K562 treated with DMSO at 1 percent for 12 hours (cell line): ENCODE measurements around the gene CST8. TPM values are rescaled to one million over a fixed set of nuclear protein-coding genes. Genes with fewer than 3 reads are reported as not detected.

Source experiments
- total RNA-seq: library from RNA; unstranded; fragments of 300-600 nt; gene quantifications from 2 replicates; pipeline ENCODE4 v1.2.3, GENCODE V29; 2022; ENCODE audit not compliant: insufficient read depth

CST8 gene, protein sequence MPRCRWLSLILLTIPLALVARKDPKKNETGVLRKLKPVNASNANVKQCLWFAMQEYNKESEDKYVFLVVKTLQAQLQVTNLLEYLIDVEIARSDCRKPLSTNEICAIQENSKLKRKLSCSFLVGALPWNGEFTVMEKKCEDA
- total RNA-seq: not detected in 2 replicates

DNA sequence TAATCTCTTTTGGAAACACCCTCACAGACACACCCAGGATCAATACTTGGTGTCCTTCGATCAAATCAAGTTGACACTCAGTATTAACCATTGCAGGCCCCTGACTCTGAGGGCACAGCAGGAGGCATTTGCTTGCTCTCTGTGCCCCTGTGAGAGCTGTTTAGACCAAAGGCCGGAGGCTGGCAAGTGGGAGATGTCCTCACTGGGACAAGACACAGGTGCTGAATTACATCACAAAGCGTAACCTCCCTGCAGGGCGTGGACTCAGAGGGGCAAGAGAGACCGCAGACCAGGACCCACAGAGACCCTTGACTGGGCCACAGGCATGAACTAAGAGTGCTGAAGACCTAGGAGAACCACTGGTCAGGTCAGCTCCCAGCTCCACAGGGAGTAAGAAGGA is at the start of gene CST8:
TSS of gene CST8 (plus strand) at position 301 of the 400 bp plus-strand sequence. CDS start 551 bp downstream, outside the sequence.

GRCh38 chr20:23452776-23453175 is 38.1 kb upstream of the CST8 start, which contains the start of gene CST11:
Gene CST11 (minus strand): TSS chr20:23452876. CDS start chr20:23452811, 65 bp downstream.

Other genes with a start within 250 kb of the CST8 start
- 25.4 and 27.8 TPM in 2 replicates for gene NXT1, start 140.3 kb upstream of the CST8 start, total RNA-seq
- gene GZF1, start 128.9 kb upstream of the CST8 start, total RNA-seq: 6.3 and 10.9 TPM in 2 replicates
- 0.75 and 3.5 TPM in 2 replicates for gene NAPB, start 69.6 kb upstream of the CST8 start, total RNA-seq
- not detected in 2 replicates for gene CSTL1, start 51.4 kb upstream of the CST8 start, total RNA-seq
- not detected in 2 replicates for gene CST11, start 38.2 kb upstream of the CST8 start, total RNA-seq
- gene CST9L, start 77.4 kb downstream of the CST8 start, total RNA-seq: not detected in 2 replicates
- not detected in 2 replicates for gene CST9, start 114.8 kb downstream of the CST8 start, total RNA-seq
- 316 and 413 TPM in 2 replicates for gene CST3, start 146.8 kb downstream of the CST8 start, total RNA-seq
- not detected in 2 replicates for gene CST4, start 197.9 kb downstream of the CST8 start, total RNA-seq